Aorta (tissue), 5 donors: Measurements from ENCODE around the gene BTBD2. TPM values are rescaled to one million over a fixed set of nuclear protein-coding genes. Genes with fewer than 3 reads are reported as not detected.

Experiments used
- ATAC-seq: fragments of 200-7000 bp; cut with Tn5 transposase; one replicate; pipeline ENCODE4 v1.9.1; 2022; ENCODE audit warnings: moderate library complexity; ENCODE audit not compliant: low FRiP score
- DNase-seq, 2 donors: peaks; one replicate each; pipeline ENCODE4 v3.0.0-alpha.2; 2020
- H3K27ac ChIP-seq, 2 donors: one replicate each; pipeline ENCODE4 v1.5.1; 2013; ENCODE audit warnings: low read length in 2 of 2, mild to moderate bottlenecking in 2 of 2, moderate library complexity in 2 of 2, control low read depth in 1 of 2, inconsistent platforms in 1 of 2, low read depth in 1 of 2
- H3K27me3 ChIP-seq, 2 donors: one replicate each; pipeline ENCODE4 v1.6.1; 2013; ENCODE audit warnings: control low read depth in 1 of 2, low read length in 1 of 2, mild to moderate bottlenecking in 1 of 2, moderate library complexity in 1 of 2; ENCODE audit not compliant: insufficient read depth in 2 of 2, control insufficient read depth in 1 of 2
- H3K36me3 ChIP-seq, 2 donors: one replicate each; pipeline ENCODE4 v1.6.1; 2013; ENCODE audit warnings: control low read depth in 1 of 2, low read length in 1 of 2, mild to moderate bottlenecking in 1 of 2; ENCODE audit not compliant: insufficient read depth in 2 of 2, control insufficient read depth in 1 of 2
- H3K4me1 ChIP-seq, 2 donors: one replicate each; pipeline ENCODE4 v1.6.1; 2013; ENCODE audit warnings: low read length in 2 of 2, control low read depth in 1 of 2, mild to moderate bottlenecking in 1 of 2, moderate library complexity in 1 of 2; ENCODE audit not compliant: insufficient read depth in 2 of 2, control insufficient read depth in 1 of 2
- H3K4me3 ChIP-seq, 2 donors: one replicate each; pipeline ENCODE4 v1.5.1; 2013; ENCODE audit warnings: low read length in 2 of 2, control low read depth in 1 of 2, mild to moderate bottlenecking in 1 of 2
- H3K9me3 ChIP-seq: one replicate; pipeline ENCODE4 v1.6.1; 2013; ENCODE audit warnings: mild to moderate bottlenecking, low read length; ENCODE audit not compliant: control insufficient read depth
- WGBS, 2 donors: extraction: QIAGEN DNeasy Blood & Tissue Kit; methylation state at CpG; one replicate each; pipeline ENCODE4 v1.1.7; 2013; 5-methylcytosine and 5-hydroxymethylcytosine counted together
- intact Hi-C, 2 donors: fragments of 100-400 bp; cut with DNase I; formaldehyde crosslinking; loops; one replicate each; pipeline versions ENCODE4 v1.14.2 to v1.15.0; 2022
- polyA plus RNA-seq, 2 donors: library from polyadenylated mRNA; stranded (reverse); fragments of 200-250 nt; gene quantifications; one replicate each; pipeline ENCODE4 v1.2.3, GENCODE V29; 2013
- total RNA-seq, 2 donors: library from RNA; stranded (reverse); fragmentation: NEBNext Ultra II Directional; extraction: Animal tissue kit (Norgen Biotek cat#: 25700); gene quantifications; one replicate each; pipeline ENCODE4 v1.2.1, GENCODE V29; 2021
- donor health status: healthy with polysubstance abuse.
- donor health status: Bipolar disorder and iron deficiency.
- donor health status: DM: no; HTN: no; CAD: no.
- donor health status: DM: no; HTN: no; CAD: no.
- donor health status: DM: yes; HTN: yes; CAD: no.

Gene BTBD2
- total and polyA plus RNA-seq, 4 donors: 27.5 to 62.7 (median 51.5) TPM

DNA sequence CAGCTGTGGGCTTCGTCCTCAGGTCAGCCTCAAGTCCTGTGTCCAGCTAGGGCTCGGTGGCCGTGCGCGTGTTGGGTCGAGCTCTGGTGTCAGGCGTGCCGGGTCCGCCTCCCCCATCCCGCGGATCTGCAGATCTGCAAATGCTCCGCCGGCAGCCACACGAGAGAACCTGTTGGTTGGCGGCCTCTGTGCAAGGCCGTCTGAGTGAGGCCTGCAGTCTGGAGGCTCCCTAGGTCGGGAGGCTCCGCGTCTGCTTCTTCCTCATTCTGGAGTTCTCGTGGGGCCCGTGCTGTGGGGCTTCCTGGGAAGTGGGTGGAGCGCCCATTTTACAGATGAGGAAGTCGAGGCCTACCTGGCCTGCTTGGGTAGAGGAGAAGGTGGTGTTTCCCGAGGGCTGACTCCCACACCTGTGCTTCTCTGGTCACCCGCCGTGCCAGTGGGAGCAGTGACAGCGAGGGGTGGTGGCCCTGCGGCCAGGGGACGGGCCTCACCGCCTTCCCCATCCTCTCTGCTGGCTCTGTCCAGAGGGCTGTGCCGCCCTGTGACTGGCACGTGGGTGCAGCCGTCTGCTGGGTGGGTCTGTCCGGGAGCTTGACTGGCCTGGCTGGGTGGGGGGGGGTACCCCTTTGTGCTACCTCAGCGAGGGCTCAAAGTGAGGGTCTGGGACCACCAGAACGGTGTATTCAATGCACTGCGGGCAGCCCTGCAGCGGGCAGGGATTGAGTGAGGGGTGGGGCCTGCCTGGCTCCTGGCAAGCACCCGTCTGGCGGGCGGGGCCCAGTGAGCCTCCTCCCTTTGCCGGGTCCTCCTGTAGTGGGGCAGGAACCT, 71.2 kb downstream of the BTBD2 start:
- H3K4me3 ChIP-seq: no peak overlapping the region
- 88 to 90% methylated on average over 41 to 42 of the region's 42 CpGs for WGBS, 2 donors
- H3K27ac ChIP-seq: no peak overlapping the region
- no peaks in the 10 kb centered on the region for H3K9me3 ChIP-seq
- ATAC-seq (no peak), DNase-seq (no peak)
- no peaks in the 10 kb centered on the region for H3K27me3 ChIP-seq
- intact Hi-C loops: no loop called here
- no peaks in the 10 kb centered on the region for H3K36me3 ChIP-seq
- no peaks in the 10 kb centered on the region for H3K4me1 ChIP-seq

DNA sequence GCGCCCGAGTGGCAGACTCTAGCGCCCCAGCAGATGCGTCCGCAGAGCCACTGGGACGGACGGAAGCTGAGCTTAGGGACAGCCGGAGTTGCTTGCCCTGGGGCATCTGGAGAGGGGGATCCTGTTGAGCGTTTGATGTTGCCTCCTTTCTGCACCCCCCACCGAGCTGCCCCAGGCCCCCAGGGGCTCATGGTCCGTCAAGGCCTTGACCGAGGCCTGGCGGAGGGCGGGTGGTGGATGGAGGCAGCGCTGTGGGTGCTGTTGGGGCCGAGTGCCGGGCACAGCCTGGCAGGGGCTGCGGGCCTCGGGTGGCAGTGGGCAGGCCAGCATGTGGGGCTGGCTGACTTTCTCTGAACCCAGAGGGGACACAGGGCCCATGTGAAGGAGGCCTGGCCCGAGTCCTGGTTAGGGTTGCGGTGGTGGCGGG, 71.8 kb downstream of the BTBD2 start:
- ATAC-seq: no peak
- Histone ChIP-seq H3K27me3 (no peaks in the 10 kb centered on the region), H3K4me1 (no peaks in the 10 kb centered on the region), H3K9me3 (no peaks in the 10 kb centered on the region), H3K27ac (no peak overlapping the region), H3K4me3 (no peak overlapping the region), H3K36me3 (no peaks in the 10 kb centered on the region)
- 92 to 94% methylated on average over 19 to 22 of the region's 22 CpGs for WGBS, 2 donors
- no peak for DNase-seq
- intact Hi-C loops: no loop called here

DNA sequence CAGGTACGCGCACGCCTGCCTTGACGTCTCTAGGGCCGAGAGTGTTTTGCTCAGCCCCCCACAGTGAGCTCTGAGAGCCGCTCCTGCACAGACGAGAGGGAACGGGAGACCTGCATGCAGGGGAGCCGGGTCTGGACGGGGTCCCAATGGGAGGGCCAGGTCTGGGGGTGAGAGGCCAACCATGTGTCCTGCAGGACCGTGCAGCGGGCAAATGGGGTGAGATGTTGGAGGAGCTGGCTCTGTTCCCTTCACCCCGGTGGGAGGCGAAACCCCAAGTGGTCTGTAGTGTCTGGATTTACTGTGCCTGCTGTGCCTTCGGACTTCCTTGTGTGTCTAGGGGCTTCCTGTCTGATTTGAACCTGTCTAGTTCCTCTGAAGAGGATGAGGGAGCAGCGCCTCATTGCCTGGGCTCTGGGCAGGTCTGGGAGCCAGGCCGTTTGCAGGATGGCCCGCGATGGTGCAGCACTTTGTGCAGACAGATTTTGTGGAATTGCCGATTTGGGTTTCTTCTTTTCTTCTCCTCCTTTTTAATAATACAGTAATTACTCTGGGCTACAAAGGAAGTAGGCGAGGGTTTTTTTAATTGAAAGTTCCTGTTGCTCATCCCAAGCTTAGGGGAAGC, 72.5 kb downstream of the BTBD2 start:
- WGBS, 2 donors: 42% methylated on average over 21 of the region's 21 CpGs
- ATAC-seq (no peak), DNase-seq (no peak)
- H3K4me1 ChIP-seq: no peaks in the 10 kb centered on the region
- no peaks in the 10 kb centered on the region for H3K27me3 ChIP-seq
- no peaks in the 10 kb centered on the region for H3K36me3 ChIP-seq
- no peaks in the 10 kb centered on the region for H3K9me3 ChIP-seq
- no peak overlapping the region for H3K4me3 ChIP-seq
- intact Hi-C loops: no loop called here
- no peak overlapping the region for H3K27ac ChIP-seq

DNA sequence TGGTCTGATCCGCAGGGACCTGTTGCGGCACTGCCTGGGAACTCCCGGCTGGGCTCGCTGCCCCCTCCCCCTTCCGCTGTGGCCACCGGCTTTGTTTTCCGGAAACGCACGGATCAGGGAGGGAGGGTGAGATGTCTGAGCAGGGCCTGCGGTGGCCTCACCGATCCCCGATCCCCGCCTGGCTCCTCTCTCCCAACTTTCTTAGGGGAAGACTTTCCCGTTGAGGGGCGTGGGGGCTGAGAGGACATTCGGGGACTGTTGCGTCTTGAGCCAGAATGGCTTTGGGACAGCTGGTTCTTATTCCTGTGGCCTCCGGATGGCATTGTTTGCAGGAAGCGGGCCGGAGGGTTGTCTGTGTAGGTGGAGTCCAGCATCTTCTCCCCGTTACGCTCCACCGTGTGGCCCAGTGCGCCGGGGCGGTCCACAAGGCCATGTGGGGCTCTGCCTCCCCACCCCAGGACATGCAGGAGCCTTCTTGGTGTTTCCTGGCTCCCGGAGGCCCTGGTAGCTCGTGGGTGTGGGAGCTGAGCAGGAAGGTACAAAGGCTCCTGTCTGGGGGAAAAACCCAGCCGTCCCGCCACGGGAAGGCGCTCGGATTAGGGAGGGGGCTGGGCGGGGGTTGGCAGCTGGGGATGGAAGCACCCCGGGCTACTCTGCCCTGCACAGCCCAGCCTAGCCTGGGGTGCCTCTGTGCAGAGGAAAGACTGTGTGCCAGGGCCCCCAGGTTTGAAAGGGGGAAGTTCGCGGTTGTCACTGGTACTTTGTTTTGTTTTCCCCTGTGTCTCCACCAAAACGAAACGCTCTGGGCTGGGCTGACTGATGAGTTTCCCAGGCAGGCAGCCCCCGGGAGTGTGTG, 73.2 kb downstream of the BTBD2 start:
- peak; percentile 82 to 91 for DNase-seq
- ATAC-seq: peak; percentile 42
- H3K9me3 ChIP-seq: no peaks in the 10 kb centered on the region
- H3K27me3 ChIP-seq: no peaks in the 10 kb centered on the region
- WGBS, 2 donors: 1% methylated on average over 40 of the region's 40 CpGs
- intact Hi-C loops: no loop called here
- no peaks in the 10 kb centered on the region for H3K4me1 ChIP-seq
- peak overlapping the region; percentile 52 to 75 for H3K4me3 ChIP-seq
- no peak overlapping the region for H3K27ac ChIP-seq
- no peaks in the 10 kb centered on the region for H3K36me3 ChIP-seq

DNA sequence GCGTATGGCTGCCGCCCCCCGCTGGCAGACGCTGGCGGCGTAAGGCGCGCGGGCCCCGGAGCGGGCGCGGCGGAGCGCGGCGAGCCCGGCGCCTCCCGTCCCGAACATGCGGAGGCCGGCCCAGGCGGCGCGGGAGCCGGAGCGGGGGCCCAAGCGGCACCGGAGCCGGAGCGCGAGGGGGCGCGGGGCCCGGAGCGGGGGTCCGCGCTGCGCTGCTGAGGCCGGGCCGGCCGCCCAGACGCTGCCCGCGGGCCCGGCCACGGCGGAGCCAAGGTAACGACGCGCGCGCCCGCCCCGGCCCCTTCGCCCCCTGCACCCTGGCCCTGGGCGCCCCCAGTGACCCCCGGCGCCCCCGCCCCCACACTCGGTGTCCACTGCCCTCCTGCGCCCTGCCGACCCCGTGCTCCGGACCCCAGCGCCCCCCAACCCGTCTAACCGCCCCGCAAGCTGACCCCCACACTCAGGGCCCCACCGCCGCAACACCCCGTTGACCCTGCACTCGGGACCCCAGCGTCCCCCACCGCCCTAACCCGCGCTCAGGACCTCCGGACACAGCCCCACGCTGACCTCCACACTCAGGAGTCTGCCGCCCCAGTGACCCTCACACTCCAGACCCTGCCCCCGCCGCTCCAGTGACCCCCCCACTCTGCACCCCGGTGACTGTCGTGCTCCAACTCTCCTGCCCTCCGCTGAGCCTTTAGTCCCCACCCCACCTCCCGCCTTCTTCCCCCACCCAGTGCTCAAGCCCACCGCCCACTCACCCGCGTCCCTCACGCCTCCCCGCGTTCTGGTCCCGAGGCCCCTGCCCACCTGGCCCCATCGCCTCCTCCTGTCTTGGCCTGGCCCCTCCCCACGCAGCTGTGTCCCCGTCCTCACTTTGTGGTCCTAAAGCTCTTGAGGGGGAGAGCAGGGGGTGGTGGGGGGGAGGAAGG, 74.1 kb downstream of the BTBD2 start, which contains the start of gene CSNK1G2:
Gene CSNK1G2 (plus strand): TSS at position 27 of the 932 bp plus-strand sequence. CDS start 28,601 bp downstream, outside the sequence.
- no peaks in the 10 kb centered on the region for H3K36me3 ChIP-seq
- H3K27me3 ChIP-seq: no peaks in the 10 kb centered on the region
- peak within 1 kb of the TSS; percentile 88 to 98 for H3K27ac ChIP-seq
- H3K9me3 ChIP-seq: no peaks in the 10 kb centered on the region
- ATAC-seq (no peak), DNase-seq (no peak)
- no peaks in the 10 kb centered on the region for H3K4me1 ChIP-seq
- 1% methylated on average over 36 to 97 of the region's 97 CpGs for WGBS, 2 donors
- intact Hi-C loops: no loop called here
- H3K4me3 ChIP-seq: peak within 1 kb of the TSS; percentile 52 to 75

DNA sequence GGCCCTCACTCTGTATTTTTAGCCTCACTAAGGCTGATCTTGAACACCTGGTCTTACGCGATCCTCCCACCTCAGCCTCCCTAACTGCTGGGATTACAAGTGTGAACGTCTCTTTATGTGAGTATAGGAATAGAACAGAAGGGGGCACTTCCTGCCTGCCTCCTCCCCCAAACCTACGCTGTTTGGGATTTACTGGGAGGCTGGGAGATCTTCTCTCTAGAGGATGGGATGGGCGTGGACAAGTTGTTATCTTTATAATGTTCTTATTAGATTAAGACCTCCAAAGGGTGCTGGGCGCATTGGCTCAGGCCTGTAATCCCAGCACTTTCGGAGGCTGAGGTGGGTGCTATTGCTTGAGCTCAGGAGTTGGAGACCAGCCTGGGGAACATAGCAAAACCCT, 77.4 kb downstream of the BTBD2 start:
- Histone ChIP-seq H3K27me3 (no peaks in the 10 kb centered on the region), H3K36me3 (no peaks in the 10 kb centered on the region), H3K27ac (no peak overlapping the region), H3K9me3 (no peaks in the 10 kb centered on the region), H3K4me3 (no peak overlapping the region), H3K4me1 (no peaks in the 10 kb centered on the region)
- 70 to 85% methylated on average over 7 of the region's 7 CpGs for WGBS, 2 donors
- ATAC-seq (no peak), DNase-seq (no peak)
- intact Hi-C loops: loop anchor here in 1 of 2 donors (10.0 kb wide), 1 partner anchor 127 kb away; no protein-coding TSS in a partner anchor

DNA sequence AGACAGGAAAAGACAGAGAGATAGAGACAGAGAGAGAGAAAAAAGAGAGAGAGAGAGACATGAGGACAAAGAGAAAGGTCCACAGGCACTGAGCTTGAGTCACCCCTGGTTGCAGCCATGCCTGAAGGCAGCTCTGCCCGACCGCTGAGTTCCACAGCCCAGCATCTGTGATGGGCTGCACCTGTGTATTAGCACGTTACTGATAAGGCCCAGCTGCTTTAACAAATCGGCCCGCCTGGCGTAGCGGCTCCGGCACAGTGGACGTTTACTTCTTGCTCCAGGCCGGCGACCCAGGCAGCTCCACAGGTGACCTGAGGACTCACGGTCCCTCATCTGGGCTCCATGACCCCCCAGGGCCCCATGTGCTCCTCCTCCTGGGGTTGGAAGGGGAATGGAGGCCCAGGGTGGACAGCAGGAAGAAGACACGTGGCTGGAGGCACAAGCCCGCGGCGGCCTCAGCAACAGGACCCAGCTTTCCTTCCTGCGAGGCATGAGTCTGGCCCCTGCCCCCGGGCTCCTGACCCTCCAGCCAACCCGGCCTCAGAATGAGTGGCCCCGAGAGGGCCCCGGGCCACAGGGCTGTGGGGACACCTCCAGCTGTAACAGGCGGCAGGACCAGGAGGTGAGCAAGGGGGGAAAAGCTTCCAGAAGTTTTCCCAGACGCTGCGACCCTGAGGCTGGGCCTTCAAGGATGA, 78.5 kb downstream of the BTBD2 start:
- Histone ChIP-seq H3K36me3 (no peaks in the 10 kb centered on the region), H3K9me3 (no peaks in the 10 kb centered on the region), H3K27me3 (no peaks in the 10 kb centered on the region), H3K4me3 (no peak overlapping the region), H3K4me1 (no peaks in the 10 kb centered on the region), H3K27ac (no peak overlapping the region)
- WGBS, 2 donors: 88 to 95% methylated on average over 24 of the region's 24 CpGs
- DNase-seq (no peak), ATAC-seq (no peak)
- intact Hi-C loops: loop anchor here in 1 of 2 donors (10.0 kb wide), 1 partner anchor 128 kb away; no protein-coding TSS in a partner anchor
